Effector CD8-positive, alpha-beta T cell (primary cell): ENCODE results near the gene LZTR1.
"Not testable (repeated sequence)": the region's sequence is repeated elsewhere in the genome, so short reads cannot be mapped to it uniquely, and the experiment has no call there.

Experiments
- DNase-seq: peaks from one replicate; lab custom pipeline; 2025; lab: John Stamatoyannopoulos, UW

The LZTR1 gene

GRCh38 chr22:20996598-20997535 lies 14.8 kb downstream of the LZTR1 start:
- no peak for DNase-seq

DNA sequence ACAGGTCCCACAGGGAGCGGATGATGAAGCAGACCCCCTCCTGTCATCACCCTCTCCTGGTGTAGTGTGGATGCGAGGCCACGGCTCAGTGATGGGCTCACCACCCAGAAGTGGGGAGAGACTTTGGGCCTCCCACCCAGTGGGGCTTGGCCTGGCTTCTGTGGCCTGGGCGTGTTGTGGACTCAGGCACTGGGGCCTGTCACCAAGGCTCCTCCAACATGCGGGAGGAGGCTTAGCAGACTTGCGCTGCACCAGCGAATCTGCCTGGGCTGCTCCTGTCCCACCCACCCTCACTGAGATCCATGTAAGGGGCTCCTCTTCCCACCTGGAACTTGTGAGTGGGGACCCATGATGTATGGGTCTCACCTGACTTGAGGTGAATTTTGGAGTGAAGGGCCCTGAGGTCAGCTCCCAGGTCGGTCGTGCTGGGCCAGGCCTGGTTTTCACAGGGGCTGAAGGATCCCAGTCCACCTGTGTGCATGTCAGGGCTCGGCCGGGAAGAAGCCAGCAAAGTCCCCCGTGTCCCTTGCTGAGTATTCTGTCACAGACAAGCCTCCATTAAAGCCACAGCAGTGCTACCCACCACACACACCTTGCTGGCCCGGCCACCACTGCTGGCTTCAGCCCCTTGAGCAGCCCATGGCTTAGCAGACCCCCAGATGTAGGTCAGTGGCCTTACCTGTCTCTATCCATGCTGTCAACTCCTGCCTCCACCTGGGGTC lies 15.6 kb downstream of the LZTR1 start:
- DNase-seq = no peak

GRCh38 chr22:20998411-20999336 lies 16.6 kb downstream of the LZTR1 start:
- DNase-seq = no peak

DNA sequence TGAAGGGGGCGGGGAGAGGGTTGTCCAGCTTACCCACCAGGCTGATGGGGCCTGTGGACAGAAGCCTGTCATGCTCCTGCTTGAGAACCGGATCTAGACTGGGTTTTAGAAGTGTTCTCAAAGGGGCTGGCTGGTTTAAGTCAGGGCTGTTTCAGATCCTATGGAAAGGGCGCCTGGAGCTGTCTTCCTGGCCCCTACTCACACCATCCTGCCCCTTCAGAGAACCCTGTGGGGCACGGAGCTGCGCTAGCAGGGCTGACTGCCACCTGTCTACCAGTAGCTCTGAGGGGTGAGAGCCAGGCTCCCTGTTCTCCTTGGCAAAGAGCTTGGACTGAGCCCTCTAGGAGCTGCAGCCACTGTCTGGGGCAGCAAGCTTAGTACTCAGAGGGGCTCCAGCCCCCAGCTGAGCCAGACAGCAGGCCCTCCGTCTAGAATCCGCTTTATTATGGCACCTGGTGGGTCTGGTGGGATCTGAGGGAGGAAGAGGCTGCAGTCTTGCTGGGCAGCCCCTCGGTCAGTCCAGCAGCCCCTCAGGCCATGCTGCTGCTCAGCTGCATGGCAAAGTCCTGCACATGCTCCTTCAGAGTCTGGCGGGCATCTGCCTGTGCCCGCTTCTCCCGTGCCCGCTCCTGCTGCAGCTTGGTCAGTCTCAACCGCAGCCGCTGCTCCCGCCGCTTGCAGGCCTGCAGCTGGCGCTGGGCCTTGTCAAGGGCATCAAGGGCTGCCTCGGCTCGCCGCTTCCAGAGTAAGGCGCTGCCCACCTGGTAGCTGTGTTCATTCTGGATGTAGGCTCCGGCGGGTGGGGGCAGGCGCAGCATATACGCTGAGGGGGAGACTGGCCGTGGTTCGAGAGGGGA lies 17.5 kb downstream of the LZTR1 start:
- DNase-seq = no peak

DNA sequence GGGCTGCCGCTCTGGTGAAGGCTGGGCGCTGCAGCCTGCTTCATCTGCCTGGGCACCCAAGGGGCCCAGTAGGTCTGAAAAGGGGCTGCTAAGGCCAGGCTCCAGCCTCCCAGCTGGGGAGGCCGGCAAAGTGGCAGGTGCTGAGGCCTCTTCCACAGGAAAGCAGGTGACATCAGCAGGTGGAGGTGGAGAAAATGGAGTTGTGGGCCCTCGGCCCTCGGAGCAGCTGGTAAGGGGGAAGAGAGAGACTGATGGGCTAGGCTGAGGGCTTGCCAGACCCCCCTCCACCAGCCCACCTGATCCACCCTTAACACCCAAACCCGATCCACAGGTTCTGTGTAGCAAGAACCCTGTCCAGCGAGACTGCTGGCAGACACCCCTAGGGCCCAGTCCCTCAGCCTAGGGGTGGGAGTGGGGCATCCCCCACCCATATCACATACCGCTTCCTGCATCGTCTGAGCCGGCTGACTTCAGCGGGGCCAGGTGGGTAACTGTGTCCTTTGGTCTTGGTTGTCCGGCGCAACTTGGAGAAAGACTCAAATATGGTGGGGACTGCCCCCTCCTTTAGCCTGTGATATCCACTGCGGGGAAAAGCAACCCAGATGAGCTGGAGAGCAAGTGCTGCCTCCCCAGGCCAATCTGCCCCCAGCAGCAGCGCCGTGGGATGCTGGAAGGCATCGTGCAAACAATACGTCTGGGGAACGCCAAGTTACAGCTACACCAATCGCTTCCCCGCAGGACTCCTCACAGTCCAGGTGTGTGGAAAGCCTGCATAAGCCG lies 18.3 kb downstream of the LZTR1 start:
- DNase-seq = no peak

DNA sequence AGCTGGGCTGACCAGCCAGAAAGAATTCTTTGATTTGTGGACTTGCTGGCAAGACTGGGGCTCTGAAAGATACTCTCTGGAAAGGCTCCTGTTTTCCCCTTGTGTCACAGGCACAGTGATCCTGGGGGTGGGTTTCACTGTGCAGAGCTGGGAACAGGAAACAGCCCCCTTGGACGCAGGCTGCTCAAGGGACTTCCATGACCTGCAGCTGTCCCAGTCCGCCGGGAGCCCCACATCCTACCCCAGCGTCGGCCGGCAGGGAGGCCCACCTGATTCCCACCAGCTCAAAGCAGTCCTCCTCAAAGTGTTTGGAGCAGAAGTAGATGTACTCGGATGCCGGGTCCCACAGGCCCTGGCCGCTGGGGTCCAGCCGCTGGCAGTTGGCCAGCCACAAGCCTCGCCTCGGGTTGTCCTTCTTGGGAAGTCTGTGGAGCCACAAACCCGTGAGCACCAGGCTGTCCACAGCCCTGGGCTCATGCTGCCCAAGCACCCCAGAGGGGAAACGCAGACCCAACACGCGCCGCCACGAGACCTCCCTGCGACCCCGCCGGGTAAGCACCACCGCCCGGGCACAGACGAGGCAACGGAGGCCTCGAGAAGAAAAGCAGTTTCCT lies 19.0 kb downstream of the LZTR1 start:
- DNase-seq = no peak

- DNase-seq = peak; percentile 91
Observed at GRCh38 chr22:21001601-21002325, 19.7 kb downstream of the LZTR1 start, which contains the start of gene THAP7. Gene THAP7, minus strand, starts transcription at chr22:21002118. Its CDS starts 207 bp downstream, at chr22:21001911.

- DNase-seq = no peak
Observed at GRCh38 chr22:21003782-21004181, 21.7 kb downstream of the LZTR1 start.

DNA sequence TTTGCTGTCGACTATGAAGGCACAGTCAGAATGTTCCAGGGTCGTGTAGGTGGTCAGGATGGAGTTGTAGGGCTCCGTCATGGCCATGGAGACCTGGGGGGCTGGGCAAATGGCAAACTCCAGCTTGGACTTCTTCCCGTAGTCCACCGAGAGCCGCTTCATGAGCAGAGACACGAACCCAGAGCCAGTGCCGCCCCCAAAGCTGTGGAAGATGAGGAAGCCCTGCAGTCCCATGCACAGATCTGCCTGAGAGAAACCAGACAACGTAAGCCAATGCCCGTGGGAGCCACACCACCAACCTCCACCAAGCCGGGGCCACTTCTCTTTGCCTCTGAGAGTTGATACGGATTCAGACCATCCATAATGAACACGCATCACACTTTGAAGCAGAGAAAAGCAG lies 27.1 kb downstream of the LZTR1 start:
- not testable (repeated sequence) for DNase-seq

GRCh38 chr22:21009638-21010425 lies 27.7 kb downstream of the LZTR1 start:
- DNase-seq = no peak

GRCh38 chr22:21010426-21011113 lies 28.5 kb downstream of the LZTR1 start:
- DNase-seq = no peak

DNA sequence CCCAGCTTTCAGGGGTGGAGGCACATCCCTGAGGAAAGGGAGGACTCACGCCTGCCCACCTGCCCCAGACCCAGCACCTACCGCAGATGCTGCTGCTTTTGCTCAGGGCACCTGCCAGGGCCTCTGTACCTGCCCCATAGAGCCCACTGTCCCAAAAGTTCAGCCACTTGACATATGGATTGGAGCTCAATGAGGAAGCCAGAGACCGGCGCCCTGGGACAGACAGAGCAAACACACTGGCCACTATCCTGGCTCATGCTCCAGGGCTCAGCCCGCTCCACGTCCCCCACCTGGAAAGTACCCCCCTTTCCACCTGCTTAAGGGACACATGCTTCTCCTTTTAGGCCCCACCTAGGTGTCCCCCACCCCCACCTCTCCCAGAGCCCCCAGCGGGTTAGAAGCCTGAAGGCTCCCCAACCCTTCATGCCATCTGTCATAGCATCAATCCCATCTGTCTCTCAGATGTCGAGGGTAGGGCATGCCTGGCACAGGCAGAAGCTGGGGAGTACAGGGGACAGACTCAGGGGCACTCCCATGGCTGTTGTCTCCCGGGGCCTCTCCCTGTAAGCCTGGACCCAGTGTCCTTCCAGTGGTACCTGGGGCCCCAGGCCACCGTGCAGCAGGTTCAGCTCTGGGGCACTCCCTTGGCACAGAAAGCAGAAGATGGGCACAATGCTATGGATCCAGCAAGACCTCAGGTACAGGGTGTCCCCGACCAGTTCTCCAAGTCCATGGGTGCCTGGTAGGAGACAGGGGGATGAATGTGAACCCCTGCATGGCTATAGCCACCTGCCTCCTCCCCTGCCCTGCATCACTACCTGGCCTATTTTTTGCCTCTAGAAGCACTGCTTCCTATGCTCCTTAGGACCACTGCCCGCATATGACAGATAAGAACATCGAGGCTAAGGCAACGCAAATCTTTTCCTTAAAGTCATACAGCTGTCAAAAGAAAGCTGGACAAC lies 30.6 kb downstream of the LZTR1 start:
- no peak for DNase-seq

DNA sequence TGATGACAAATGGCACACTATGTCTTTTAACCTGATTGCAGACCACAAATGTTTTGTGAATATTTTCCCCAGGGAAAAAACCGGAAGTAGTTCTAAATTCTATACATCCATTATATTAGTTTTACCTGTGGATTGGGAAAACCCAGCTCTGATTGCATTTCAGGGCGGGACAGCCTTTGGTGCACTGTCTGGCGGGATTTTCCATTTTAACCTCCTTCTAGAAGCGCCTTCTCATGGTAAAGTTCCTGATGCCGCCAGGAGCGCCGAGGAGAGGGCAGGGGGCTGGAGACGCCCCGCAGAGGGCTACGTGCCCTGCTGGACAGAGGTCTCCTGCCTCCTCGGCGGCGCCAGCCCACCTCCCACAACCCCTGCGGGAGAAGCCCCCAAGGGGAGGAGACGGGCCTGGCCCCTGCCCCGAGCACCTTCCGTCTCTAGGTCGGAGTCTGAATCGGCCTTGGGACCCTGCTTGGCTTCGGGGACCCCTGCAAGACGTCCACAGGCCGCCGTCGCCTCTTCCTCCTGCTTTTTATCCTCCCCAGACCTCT lies 31.6 kb downstream of the LZTR1 start:
- DNase-seq = no peak

DNA sequence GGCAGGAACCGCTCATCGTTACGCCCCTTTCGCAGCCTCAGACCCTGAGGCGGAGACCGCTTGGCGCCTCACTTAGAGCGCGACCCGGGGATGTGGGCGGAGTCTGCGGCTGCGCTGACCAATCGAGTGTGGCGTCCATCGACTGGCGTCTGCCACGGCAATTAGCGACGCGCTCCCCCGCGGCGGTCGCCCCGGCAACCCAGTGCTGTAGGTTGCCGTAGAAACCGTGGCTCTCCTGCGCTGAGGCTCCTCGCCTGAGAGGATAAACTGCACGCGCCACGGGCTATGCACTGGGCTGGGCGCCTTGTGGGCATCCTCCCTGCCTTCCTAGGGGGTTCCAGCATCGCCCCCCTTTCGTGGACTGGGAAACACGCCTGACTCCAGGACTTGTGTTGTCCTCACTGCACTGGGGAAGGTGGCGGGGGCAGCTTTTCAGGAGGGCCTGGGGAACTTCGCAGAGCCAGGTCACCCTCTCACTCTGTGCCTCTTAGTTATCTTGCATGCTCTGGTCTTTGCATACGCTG lies 32.2 kb downstream of the LZTR1 start:
- DNase-seq = peak; percentile 70

GRCh38 chr22:21014726-21015465 lies 32.8 kb downstream of the LZTR1 start, which contains the start of gene P2RX6:
Gene P2RX6, plus strand, starts transcription at chr22:21015165. Its CDS starts 10 bp downstream, at chr22:21015175.
- no peak for DNase-seq
